ENCODE measurements around the gene ZNF74.

DNA sequence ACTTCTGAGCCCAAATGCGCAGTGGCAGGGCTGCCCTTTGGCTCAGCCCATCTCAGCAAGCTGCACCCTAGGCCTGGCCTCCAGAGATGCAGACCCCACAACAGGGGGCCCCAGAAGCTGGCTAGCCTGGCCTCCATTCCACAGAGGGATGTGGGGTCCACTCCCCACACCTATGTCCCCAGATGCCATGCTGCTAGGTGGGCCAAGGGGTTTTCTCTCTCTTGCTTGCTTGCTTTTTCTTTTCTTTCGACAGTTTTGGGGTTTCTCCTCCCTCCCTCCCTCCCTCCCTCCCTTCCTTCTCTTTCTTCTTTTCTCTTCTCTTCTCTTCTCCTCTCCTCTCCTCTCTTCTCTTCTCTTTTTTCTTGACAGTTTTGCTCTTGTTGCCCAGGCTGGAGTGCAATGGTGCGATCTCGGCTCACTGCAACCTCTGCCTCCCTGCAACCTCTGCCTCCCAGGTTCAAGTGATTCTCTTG lies 34.0 kb downstream of the ZNF74 start:
- TF ChIP-seq, protein P1, sequence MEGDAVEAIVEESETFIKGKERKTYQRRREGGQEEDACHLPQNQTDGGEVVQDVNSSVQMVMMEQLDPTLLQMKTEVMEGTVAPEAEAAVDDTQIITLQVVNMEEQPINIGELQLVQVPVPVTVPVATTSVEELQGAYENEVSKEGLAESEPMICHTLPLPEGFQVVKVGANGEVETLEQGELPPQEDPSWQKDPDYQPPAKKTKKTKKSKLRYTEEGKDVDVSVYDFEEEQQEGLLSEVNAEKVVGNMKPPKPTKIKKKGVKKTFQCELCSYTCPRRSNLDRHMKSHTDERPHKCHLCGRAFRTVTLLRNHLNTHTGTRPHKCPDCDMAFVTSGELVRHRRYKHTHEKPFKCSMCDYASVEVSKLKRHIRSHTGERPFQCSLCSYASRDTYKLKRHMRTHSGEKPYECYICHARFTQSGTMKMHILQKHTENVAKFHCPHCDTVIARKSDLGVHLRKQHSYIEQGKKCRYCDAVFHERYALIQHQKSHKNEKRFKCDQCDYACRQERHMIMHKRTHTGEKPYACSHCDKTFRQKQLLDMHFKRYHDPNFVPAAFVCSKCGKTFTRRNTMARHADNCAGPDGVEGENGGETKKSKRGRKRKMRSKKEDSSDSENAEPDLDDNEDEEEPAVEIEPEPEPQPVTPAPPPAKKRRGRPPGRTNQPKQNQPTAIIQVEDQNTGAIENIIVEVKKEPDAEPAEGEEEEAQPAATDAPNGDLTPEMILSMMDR (IDR thresholded peaks at IDR 0.05): no peak
- TF ChIP-seq POLR2A (IDR thresholded peaks at IDR 0.05; ENCODE audit: low read depth): no peak
